IMR-90 (cell line): ENCODE results near the gene MAGI2. TPM values are rescaled to one million over a fixed set of nuclear protein-coding genes. Genes with fewer than 3 reads are reported as not detected.
A peak's percentile ranks its signal among the peaks of the same experiment; 100 is the strongest.

Experiments
- ATAC-seq: fragments of 200-7000 bp; cut with Tn5 transposase; 2 replicates; pipeline ENCODE4 v1.9.1; 2020; ENCODE audit warnings: low read depth, mild to moderate bottlenecking, moderate library complexity
- BruUV-seq: library from RNA; stranded (reverse); fragments of 400-500 nt; replicated peaks from 2 replicates; lab custom pipeline; 2021; lab: Mats Ljungman, UMichigan
- CTCF ChIA-PET: fragments of 300-600 bp; formaldehyde crosslinking; extraction: SDS; loops from one replicate; lab custom pipeline; 2021; ENCODE audit warnings: antibody characterized with exemption; lab: Yijun Ruan, JAX
- POLR2A ChIA-PET: fragments of 300-600 bp; sonication (Branson Sonifier 250); formaldehyde crosslinking; loops from one replicate; lab custom pipeline; 2022; ENCODE audit warnings: antibody characterized with exemption; ENCODE audit not compliant: unreplicated experiment; lab: Charles Lee
- DNase-seq: peaks from one replicate; pipeline ENCODE4 v3.0.0; 2013
- H2AFZ ChIP-seq: replicated peaks from 2 replicates; pipeline ENCODE3; 2013; ENCODE audit warnings: low read length, mild to moderate bottlenecking; ENCODE audit not compliant: poor library complexity
- H2AK5ac ChIP-seq: 2 replicates; pipeline ENCODE4 v1.6.1; 2013; ENCODE audit warnings: low read depth, low read length, inconsistent platforms
- H2AK9ac ChIP-seq: replicated peaks from 2 replicates; pipeline ENCODE3; 2013; ENCODE audit warnings: mild to moderate bottlenecking, low read depth, low read length, moderate library complexity; ENCODE audit not compliant: poor library complexity
- H2BK120ac ChIP-seq: 2 replicates; pipeline ENCODE4 v1.6.1; 2013; ENCODE audit warnings: low read depth, low read length, inconsistent platforms
- H2BK15ac ChIP-seq: 3 replicates; pipeline ENCODE4 v1.6.1; 2013; ENCODE audit warnings: low read depth, low read length, inconsistent platforms
- H2BK20ac ChIP-seq: 2 replicates; pipeline ENCODE4 v1.6.1; 2013; ENCODE audit warnings: low read depth, mild to moderate bottlenecking, inconsistent platforms, low read length, moderate library complexity
- H2BK5ac ChIP-seq: 2 replicates; pipeline ENCODE4 v1.6.1; 2013; ENCODE audit warnings: mild to moderate bottlenecking, low read depth, low read length, inconsistent platforms; ENCODE audit not compliant: poor library complexity, severe bottlenecking
- H3K14ac ChIP-seq: replicated peaks from 2 replicates; pipeline ENCODE4 v1.6.1; 2013; ENCODE audit warnings: low read depth, low read length, inconsistent platforms
- H3K18ac ChIP-seq: 2 replicates; pipeline ENCODE4 v1.6.1; 2013; ENCODE audit warnings: low read depth, low read length, control low read depth
- H3K23ac ChIP-seq: 2 replicates; pipeline ENCODE4 v1.6.1; 2013; ENCODE audit warnings: low read depth, low read length, inconsistent platforms
- H3K27ac ChIP-seq: 2 replicates; pipeline ENCODE4 v1.5.1; 2013; ENCODE audit warnings: mild to moderate bottlenecking, control low read depth, low read length; ENCODE audit not compliant: insufficient read depth
- H3K27me3 ChIP-seq: 2 replicates; pipeline ENCODE4 v1.6.1; 2013; ENCODE audit warnings: low read length; ENCODE audit not compliant: control insufficient read depth, insufficient read depth
- H3K36me3 ChIP-seq: 2 replicates; pipeline ENCODE4 v1.6.1; 2013; ENCODE audit warnings: low read length, mixed read lengths; ENCODE audit not compliant: control insufficient read depth, insufficient read depth
- H3K4ac ChIP-seq: 2 replicates; pipeline ENCODE4 v1.6.1; 2013; ENCODE audit warnings: low read depth, low read length, inconsistent platforms
- H3K4me1 ChIP-seq: 2 replicates; pipeline ENCODE4 v1.6.1; 2013; ENCODE audit warnings: low read length, mixed read lengths; ENCODE audit not compliant: control insufficient read depth, insufficient read depth
- H3K4me2 ChIP-seq: 2 replicates; pipeline ENCODE4 v1.6.1; 2013; ENCODE audit warnings: low read depth, mild to moderate bottlenecking, control low read depth, low read length, moderate library complexity
- H3K4me3 ChIP-seq: 2 replicates; pipeline ENCODE4 v1.5.1; 2013; ENCODE audit warnings: low read depth, mild to moderate bottlenecking, control low read depth, low read length, moderate library complexity; ENCODE audit not compliant: insufficient read depth
- H3K56ac ChIP-seq: 2 replicates; pipeline ENCODE4 v1.6.1; 2013; ENCODE audit warnings: low read length, inconsistent platforms; ENCODE audit not compliant: insufficient read depth; ENCODE audit errors: extremely low read depth
- H3K79me1 ChIP-seq, 2 experiments: 2 replicates each; pipeline ENCODE4 v1.6.1; 2013; ENCODE audit warnings: low read length in 2 of 2, inconsistent platforms in 1 of 2, low read depth in 1 of 2
- H3K9ac ChIP-seq: 2 replicates; pipeline ENCODE4 v1.6.1; 2013; ENCODE audit warnings: low read depth, low read length, control low read depth
- H3K9me1 ChIP-seq: 2 replicates; pipeline ENCODE4 v1.6.1; 2013; ENCODE audit warnings: low read length, inconsistent platforms; ENCODE audit not compliant: insufficient read depth
- H3K9me3 ChIP-seq: 2 replicates; pipeline ENCODE4 v1.6.1; 2013; ENCODE audit warnings: low read length; ENCODE audit not compliant: control insufficient read depth, insufficient read depth
- H4K20me1 ChIP-seq: 2 replicates; pipeline ENCODE4 v1.6.1; 2013; ENCODE audit warnings: low read length, inconsistent platforms; ENCODE audit not compliant: insufficient read depth
- H4K5ac ChIP-seq: 2 replicates; pipeline ENCODE4 v1.6.1; 2013; ENCODE audit warnings: mild to moderate bottlenecking, low read depth, low read length, control low read depth
- H4K8ac ChIP-seq, 2 experiments: 2 replicates each; pipeline ENCODE4 v1.6.1; 2013; ENCODE audit warnings: low read depth in 2 of 2, low read length in 2 of 2, control low read depth in 1 of 2, inconsistent platforms in 1 of 2
- H4K91ac ChIP-seq: 2 replicates; pipeline ENCODE4 v1.6.1; 2013; ENCODE audit warnings: low read depth, low read length, inconsistent platforms; ENCODE audit not compliant: insufficient read depth
- BHLHE40 ChIP-seq: fragments of 150-350 bp; IDR thresholded peaks from 2 replicates; pipeline ENCODE4 v1.6.1; 2016; ENCODE audit warnings: mild to moderate bottlenecking, low read depth, low read length
- CEBPB ChIP-seq: IDR thresholded peaks from 2 replicates; pipeline ENCODE4 v1.6.1; 2012; ENCODE audit warnings: low read depth, low read length, improper control_type of control experiment
- CHD1 ChIP-seq: IDR thresholded peaks from 2 replicates; pipeline ENCODE4 v1.6.1; 2012; ENCODE audit warnings: low read depth, low read length, improper control_type of control experiment
- CTCF ChIP-seq: conservative IDR thresholded peaks from 2 replicates; pipeline ENCODE4 v1.5.1; 2012; ENCODE audit warnings: mild to moderate bottlenecking, low read depth, low read length, improper control_type of control experiment
- ELK1 ChIP-seq: fragments of 150-350 bp; IDR thresholded peaks from 2 replicates; pipeline ENCODE4 v1.6.1; 2016; ENCODE audit warnings: low read depth, mild to moderate bottlenecking, low read length, moderate library complexity, borderline replicate concordance
- FOS ChIP-seq: fragments of 150-350 bp; IDR thresholded peaks from 2 replicates; pipeline ENCODE4 v1.6.1; 2016; ENCODE audit warnings: low read depth, low read length
- MAFK ChIP-seq: IDR thresholded peaks from 2 replicates; pipeline ENCODE4 v1.6.1; 2012; ENCODE audit warnings: low read depth, low read length, improper control_type of control experiment
- MAZ ChIP-seq: IDR thresholded peaks from 2 replicates; pipeline ENCODE4 v1.6.1; 2012; ENCODE audit warnings: low read depth, mild to moderate bottlenecking, low read length, improper control_type of control experiment, moderate library complexity, borderline replicate concordance
- MXI1 ChIP-seq: IDR thresholded peaks from 2 replicates; pipeline ENCODE4 v1.6.1; 2012; ENCODE audit warnings: low read depth, mild to moderate bottlenecking, low read length, moderate library complexity, borderline replicate concordance
- NFE2L2 ChIP-seq: fragments of 150-350 bp; IDR thresholded peaks from 2 replicates; pipeline ENCODE4 v1.6.1; 2016; ENCODE audit warnings: low read depth, mild to moderate bottlenecking, low read length
- POLR2A ChIP-seq: IDR thresholded peaks from 2 replicates; pipeline ENCODE4 v1.6.1; 2012; ENCODE audit warnings: mild to moderate bottlenecking, low read depth, low read length
- RAD21 ChIP-seq: IDR thresholded peaks from 2 replicates; pipeline ENCODE4 v1.6.1; 2012; ENCODE audit warnings: low read length, improper control_type of control experiment
- RCOR1 ChIP-seq: IDR thresholded peaks from 2 replicates; pipeline ENCODE4 v1.6.1; 2012; ENCODE audit warnings: mild to moderate bottlenecking, low read length, improper control_type of control experiment; ENCODE audit not compliant: insufficient replicate concordance
- RFX5 ChIP-seq: IDR thresholded peaks from 2 replicates; pipeline ENCODE4 v1.8.0; 2012; ENCODE audit warnings: low read depth, mild to moderate bottlenecking, low read length, moderate library complexity
- SMC3 ChIP-seq: fragments of 150-350 bp; IDR thresholded peaks from 2 replicates; pipeline ENCODE4 v1.6.1; 2016; ENCODE audit warnings: low read depth, mild to moderate bottlenecking, antibody characterized with exemption, low read length, moderate library complexity
- USF2 ChIP-seq: fragments of 150-350 bp; IDR thresholded peaks from 2 replicates; pipeline ENCODE4 v1.6.1; 2017; ENCODE audit warnings: mild to moderate bottlenecking, antibody characterized with exemption, low read length, low read depth
- WGBS, 2 experiments: methylation state at CpG; one replicate each; pipeline versions ENCODE4 v1.1.5 to v1.1.7; 2013; ENCODE audit warnings: missing lambda C conversion rate in 2 of 2; ENCODE audit not compliant: insufficient read length in 1 of 2; ENCODE audit errors: extremely low coverage in 2 of 2; 5-methylcytosine and 5-hydroxymethylcytosine counted together
- dilution Hi-C: fragments of 300-500 bp; cut with HindIII; formaldehyde crosslinking; loops from one replicate; pipeline ENCODE4 v1.14.3; 2018; ENCODE audit warnings: low sequenced_read_pairs; ENCODE audit not compliant: unreplicated experiment
- in situ Hi-C: fragments of 300-500 bp; cut with MboI; formaldehyde crosslinking; loops from 3 replicates; pipeline ENCODE4 v1.14.3; 2019; ENCODE audit warnings: low sequenced_read_pairs, inconsistent platforms, mixed read lengths
- intact Hi-C: fragments of 100-400 bp; cut with micrococcal nuclease; formaldehyde crosslinking; loops from 2 replicates; pipeline ENCODE4 v1.10.0; 2022
- polyA plus RNA-seq, 3 experiments: library from polyadenylated mRNA; depleted of rRNA; stranded (reverse); fragments of >200 nt; gene quantifications; 2 replicates each; pipeline ENCODE4 v1.2.3, GENCODE V29; 2012; ENCODE audit warnings: low replicate concordance in 1 of 3
- total RNA-seq: library from RNA; depleted of rRNA; stranded (reverse); fragments of >200 nt; gene quantifications from 2 replicates; pipeline ENCODE4 v1.2.3, GENCODE V29; 2012

MAGI2 gene
- total and polyA plus RNA-seq, 2 of the 4 experiments (the other 2 are of a cell fraction): 2.5 to 17.9 TPM

- H4K5ac ChIP-seq: no peak overlapping the region
- peak; percentile 62; the same call in 1 of the 2 replicates for ATAC-seq
These were observed 974.1 kb downstream of the MAGI2 start for GRCh38 chr7:78479348-78479747.

More at GRCh38 chr7:78479348-78479747, 974.1 kb downstream of the MAGI2 start:
- H3K56ac ChIP-seq: no peak overlapping the region
- dilution Hi-C loops: no loop called here
- H2AK9ac ChIP-seq: no peak overlapping the region
- no peak overlapping the region for H3K23ac ChIP-seq
- H4K8ac ChIP-seq: 0 out of 4 replicates have a peak overlapping the region, but pooled peaks of 1 of the 2 experiments have one; percentile 21
- no peaks in the 10 kb centered on the region for H3K79me1 ChIP-seq
- BruUV-seq: no TSS peak
- POLR2A ChIA-PET: no interaction called here
- no peak overlapping the region for H3K14ac ChIP-seq
- intact Hi-C loops: no loop called here
- H3K9me1 ChIP-seq: no peaks in the 10 kb centered on the region
- H3K4me1 ChIP-seq: peaks cover 5% of the 10 kb centered on the region; the same call in 1 of the 2 replicates
- H4K20me1 ChIP-seq: no peaks in the 10 kb centered on the region
- TF ChIP-seq USF2 (no peak), ELK1 (no peak), POLR2A (no peak), CEBPB (no peak), BHLHE40 (no peak), FOS (no peak), CTCF (no peak), RFX5 (no peak), CHD1 (no peak), MXI1 (no peak), RAD21 (no peak), NFE2L2 (no peak), MAZ (no peak), SMC3 (no peak), MAFK (no peak), RCOR1 (no peak)
- H4K91ac ChIP-seq: no peak overlapping the region
- peak overlapping the region; percentile 45 for H2BK5ac ChIP-seq
- H3K18ac ChIP-seq: no peak overlapping the region
- CTCF ChIA-PET: interaction anchor here (0.7 kb wide), 1 partner anchor 12 kb away, joined by 4 read pairs; no protein-coding TSS in a partner anchor
- no peak overlapping the region for H2BK20ac ChIP-seq
- H3K27ac ChIP-seq: no peak overlapping the region
- no peak overlapping the region for H3K9ac ChIP-seq
- no peak overlapping the region for H2BK120ac ChIP-seq
- H3K36me3 ChIP-seq: no peaks in the 10 kb centered on the region
- no peak overlapping the region for H3K4me3 ChIP-seq
- H3K9me3 ChIP-seq: no peaks in the 10 kb centered on the region
- H2AK5ac ChIP-seq: no peak overlapping the region
- in situ Hi-C loops: no loop called here
- no peak overlapping the region for H3K4ac ChIP-seq
- DNase-seq: peak; percentile 60
- H3K27me3 ChIP-seq: no peaks in the 10 kb centered on the region
- H3K4me2 ChIP-seq: peak overlapping the region; percentile 5; the same call in 1 of the 2 replicates
- no peak overlapping the region for H2AFZ ChIP-seq
- no peak overlapping the region for H2BK15ac ChIP-seq
- no CpG with 5 or more reads among the region's 2 CpGs for WGBS, 2 experiments
